Measurements from ENCODE around the gene SORL1.

DNA sequence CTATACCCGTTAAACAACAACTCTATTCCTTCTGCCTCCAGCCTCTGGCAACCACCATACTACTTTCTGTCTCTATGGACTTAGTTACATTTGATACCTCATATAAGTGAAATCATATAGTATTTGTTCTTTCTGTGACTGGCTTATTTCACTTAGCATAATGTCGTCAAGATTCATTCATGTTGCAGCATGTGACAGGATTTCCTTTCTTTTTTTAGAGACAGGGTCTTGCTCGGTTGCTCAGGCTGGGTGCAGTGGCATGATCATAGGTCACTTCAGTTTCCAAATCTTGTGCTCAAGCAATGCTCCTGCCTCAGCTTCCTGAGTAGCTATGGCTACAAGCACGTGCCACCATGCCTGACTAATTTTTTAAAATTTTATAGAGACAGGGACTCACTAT, 29.4 kb upstream of the SORL1 start:
- TF ChIP-seq, protein P1, sequence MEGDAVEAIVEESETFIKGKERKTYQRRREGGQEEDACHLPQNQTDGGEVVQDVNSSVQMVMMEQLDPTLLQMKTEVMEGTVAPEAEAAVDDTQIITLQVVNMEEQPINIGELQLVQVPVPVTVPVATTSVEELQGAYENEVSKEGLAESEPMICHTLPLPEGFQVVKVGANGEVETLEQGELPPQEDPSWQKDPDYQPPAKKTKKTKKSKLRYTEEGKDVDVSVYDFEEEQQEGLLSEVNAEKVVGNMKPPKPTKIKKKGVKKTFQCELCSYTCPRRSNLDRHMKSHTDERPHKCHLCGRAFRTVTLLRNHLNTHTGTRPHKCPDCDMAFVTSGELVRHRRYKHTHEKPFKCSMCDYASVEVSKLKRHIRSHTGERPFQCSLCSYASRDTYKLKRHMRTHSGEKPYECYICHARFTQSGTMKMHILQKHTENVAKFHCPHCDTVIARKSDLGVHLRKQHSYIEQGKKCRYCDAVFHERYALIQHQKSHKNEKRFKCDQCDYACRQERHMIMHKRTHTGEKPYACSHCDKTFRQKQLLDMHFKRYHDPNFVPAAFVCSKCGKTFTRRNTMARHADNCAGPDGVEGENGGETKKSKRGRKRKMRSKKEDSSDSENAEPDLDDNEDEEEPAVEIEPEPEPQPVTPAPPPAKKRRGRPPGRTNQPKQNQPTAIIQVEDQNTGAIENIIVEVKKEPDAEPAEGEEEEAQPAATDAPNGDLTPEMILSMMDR (IDR thresholded peaks at IDR 0.05; ENCODE audit: low read length): no peak
- TF ChIP-seq EZH2 (IDR thresholded peaks at IDR 0.05; ENCODE audit: borderline replicate concordance, low read length): no peak
